ENCODE results near the gene FMNL2. TPM values are rescaled to one million over a fixed set of nuclear protein-coding genes. Genes with fewer than 3 reads are reported as not detected.

FMNL2 gene
- total RNA-seq, 1 experiment from 2014 or later: 33.6 TPM

DNA sequence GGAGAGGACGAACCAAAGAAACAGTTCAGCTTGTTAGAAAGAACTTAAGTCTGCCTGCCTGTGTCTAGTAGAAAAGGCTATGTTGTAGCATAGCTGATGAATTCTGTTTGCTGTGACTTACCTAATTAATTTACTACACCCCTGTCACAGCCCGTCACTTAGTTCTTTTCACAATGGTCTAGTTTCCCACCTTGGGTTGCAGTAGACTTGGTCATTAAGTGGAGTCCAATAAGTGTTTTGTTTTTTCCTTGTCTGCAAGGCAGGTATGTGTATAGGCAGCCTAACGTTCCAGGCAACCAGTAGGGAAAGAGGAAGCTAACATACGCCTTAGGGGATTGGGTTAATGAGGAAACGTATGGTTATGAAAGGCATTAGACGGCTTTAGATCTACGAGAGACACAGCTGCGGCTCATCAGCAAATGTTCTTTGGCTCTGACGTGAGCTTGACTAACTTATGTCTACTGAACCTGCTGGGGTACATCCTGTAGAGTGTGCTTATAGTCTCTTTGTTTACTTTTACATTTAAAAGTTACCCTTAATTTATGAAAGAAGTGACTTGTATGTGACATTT, 202.2 kb downstream of the FMNL2 start:
- Histone ChIP-seq H3K79me2 (ENCODE audit: insufficient read depth, low read length) (no peaks in the 10 kb centered on the region; the same call in 1 of the 2 replicates), H4K91ac (ENCODE audit: insufficient read length, low read depth, low read length) (no peak overlapping the region), H2BK20ac (ENCODE audit: low read depth, low read length, poor library complexity, severe bottlenecking) (no peak overlapping the region), H3K18ac (ENCODE audit: insufficient read length, low read depth, low read length) (no peak overlapping the region), H3K4me2 (ENCODE audit: insufficient read depth, insufficient read length, low read length) (no peak overlapping the region), H3T11ph (ENCODE audit: low read length) (no peak overlapping the region), H2BK15ac (ENCODE audit: low read depth, low read length) (no peak overlapping the region), H3K4ac (ENCODE audit: low read depth, low read length) (no peak overlapping the region), H3K23me2 (ENCODE audit: insufficient read length, low read depth, low read length, poor library complexity, severe bottlenecking) (no peaks in the 10 kb centered on the region), H2BK5ac (ENCODE audit: insufficient read length, low read length) (no peak overlapping the region), H2AK5ac (ENCODE audit: insufficient read length, low read length) (no peak overlapping the region), H2BK12ac (ENCODE audit: insufficient read length, low read depth, low read length) (no peak overlapping the region), H3K23ac (ENCODE audit: insufficient read length, low read depth, low read length) (no peak overlapping the region), H3K79me1 (ENCODE audit: insufficient read depth, low read depth, low read length, poor library complexity, severe bottlenecking) (no peaks in the 10 kb centered on the region), H3K56ac (ENCODE audit: insufficient read length, low read depth, low read length) (no peak overlapping the region), H3K9ac (ENCODE audit: extremely low read depth, insufficient read length, low read length) (no peak overlapping the region), H2AFZ (ENCODE audit: low read length) (no peak overlapping the region), H3K27ac (ENCODE audit: insufficient read length, low read depth, low read length) (no peak overlapping the region), H3K9me3 (ENCODE audit: control insufficient read depth, low read depth, low read length) (no peaks in the 10 kb centered on the region), H4K8ac (replicated peaks; ENCODE audit: insufficient read length, low read depth, low read length) (no peak overlapping the region), H3K14ac (ENCODE audit: insufficient read depth, low read length) (no peak overlapping the region), H3K27me3 (ENCODE audit: insufficient read depth, low read length) (no peaks in the 10 kb centered on the region), H4K5ac (ENCODE audit: insufficient read length, low read depth, low read length) (no peak overlapping the region), H2BK120ac (ENCODE audit: low read depth, low read length, poor library complexity, severe bottlenecking) (no peak overlapping the region), H4K20me1 (ENCODE audit: control insufficient read depth, insufficient read depth, insufficient read length) (no peaks in the 10 kb centered on the region), H3K4me1 (ENCODE audit: insufficient read depth, low read length) (no peaks in the 10 kb centered on the region; the same call in 1 of the 2 replicates)
- peak overlapping the region in 1 of 3 experiments; percentile 25; a peak in 1 of 7 replicates for H3K27ac Mint-ChIP-seq
- H3K4me1 Mint-ChIP-seq: peaks cover 0 to 9% of the 10 kb centered on the region in 2 experiments; a peak in 1 of 4 replicates
- DNase-seq: no peak
- H3K9me3 Mint-ChIP-seq: no peaks in the 10 kb centered on the region
- no peaks in the 10 kb centered on the region for H3K27me3 Mint-ChIP-seq (ENCODE audit: low read depth)
- no peak overlapping the region for H3K4me3 Mint-ChIP-seq
- TF ChIP-seq, protein P1, sequence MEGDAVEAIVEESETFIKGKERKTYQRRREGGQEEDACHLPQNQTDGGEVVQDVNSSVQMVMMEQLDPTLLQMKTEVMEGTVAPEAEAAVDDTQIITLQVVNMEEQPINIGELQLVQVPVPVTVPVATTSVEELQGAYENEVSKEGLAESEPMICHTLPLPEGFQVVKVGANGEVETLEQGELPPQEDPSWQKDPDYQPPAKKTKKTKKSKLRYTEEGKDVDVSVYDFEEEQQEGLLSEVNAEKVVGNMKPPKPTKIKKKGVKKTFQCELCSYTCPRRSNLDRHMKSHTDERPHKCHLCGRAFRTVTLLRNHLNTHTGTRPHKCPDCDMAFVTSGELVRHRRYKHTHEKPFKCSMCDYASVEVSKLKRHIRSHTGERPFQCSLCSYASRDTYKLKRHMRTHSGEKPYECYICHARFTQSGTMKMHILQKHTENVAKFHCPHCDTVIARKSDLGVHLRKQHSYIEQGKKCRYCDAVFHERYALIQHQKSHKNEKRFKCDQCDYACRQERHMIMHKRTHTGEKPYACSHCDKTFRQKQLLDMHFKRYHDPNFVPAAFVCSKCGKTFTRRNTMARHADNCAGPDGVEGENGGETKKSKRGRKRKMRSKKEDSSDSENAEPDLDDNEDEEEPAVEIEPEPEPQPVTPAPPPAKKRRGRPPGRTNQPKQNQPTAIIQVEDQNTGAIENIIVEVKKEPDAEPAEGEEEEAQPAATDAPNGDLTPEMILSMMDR (conservative IDR thresholded peaks at IDR 0.05): no peak
- no CpG with 5 or more reads among the region's 9 CpGs for WGBS (ENCODE audit: extremely low coverage, insufficient read length, low lambda C conversion rate)
- H3K36me3 Mint-ChIP-seq (ENCODE audit: insufficient read depth in 1 of 3, low read depth in 3 of 3): no peaks in the 10 kb centered on the region

All from H9 (cell line).